Measurements from ENCODE around the gene DOCK2.

DNA sequence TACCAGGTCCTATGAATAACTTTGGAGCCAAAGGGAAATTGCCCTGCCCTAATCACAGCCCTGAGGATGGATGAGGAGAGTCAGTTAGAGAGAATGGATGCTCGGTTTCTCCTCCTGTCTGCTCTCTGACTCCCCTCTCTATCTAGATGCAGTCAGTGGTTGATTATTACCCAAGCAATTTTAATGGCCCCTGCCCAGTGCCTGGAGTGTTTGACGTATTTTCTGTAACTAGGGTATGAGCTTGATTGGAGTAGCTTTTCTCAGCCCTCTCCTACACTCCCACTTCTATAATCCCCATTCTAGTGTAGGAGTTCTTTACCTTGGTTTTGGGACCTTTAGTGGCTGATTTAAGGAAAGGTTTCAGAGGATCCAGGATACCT, 60.4 kb downstream of the DOCK2 start:
- TF ChIP-seq CTCF (IDR thresholded peaks at IDR 0.05) (no peak), POLR2AphosphoS5 (IDR thresholded peaks at IDR 0.05) (no peak), POLR2A (IDR thresholded peaks at IDR 0.05) (no peak)
